ENCODE data around the gene HS6ST1. TPM values are rescaled to one million over a fixed set of nuclear protein-coding genes. Genes with fewer than 3 reads are reported as not detected.

The HS6ST1 gene
- total RNA-seq, 1 experiment from 2014 or later: 22.0 TPM

DNA sequence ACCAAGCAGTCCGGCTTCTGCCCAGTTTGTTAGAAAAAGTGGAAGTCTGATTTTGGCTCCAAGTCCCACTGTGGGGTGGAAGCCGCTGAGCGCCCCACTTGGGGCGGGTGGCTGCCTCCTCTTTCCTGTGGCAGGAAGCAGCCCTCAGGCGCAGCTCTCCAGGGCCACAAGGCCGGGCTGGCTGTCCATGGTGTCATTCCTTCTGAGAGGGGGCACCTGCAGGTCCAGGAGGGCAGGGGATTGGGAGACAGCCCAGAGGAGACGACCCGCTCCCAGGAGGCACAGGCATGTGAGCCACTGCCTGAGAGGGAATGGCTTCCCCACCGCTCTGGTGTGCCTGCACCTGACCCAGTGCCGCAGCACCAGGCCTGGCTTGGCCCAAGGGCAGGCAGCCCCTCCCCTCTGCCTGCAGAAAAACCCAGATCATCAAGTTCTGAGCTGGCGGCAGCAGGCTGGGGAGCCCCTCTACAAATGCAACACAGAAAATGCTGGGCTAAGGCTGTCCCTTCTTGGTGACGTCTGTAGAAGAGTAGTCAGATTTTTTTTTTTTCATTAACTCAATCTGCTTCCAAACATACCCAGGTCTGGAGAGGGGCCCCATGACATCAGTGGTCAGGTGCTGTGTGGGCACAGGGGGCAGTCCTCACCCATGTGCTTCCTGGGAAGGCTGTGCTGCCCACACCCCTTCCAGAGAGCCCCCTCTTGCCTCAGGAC lies 38.4 kb downstream of the HS6ST1 start:
- TF ChIP-seq REST (IDR thresholded peaks at IDR 0.05; ENCODE audit: insufficient read depth in 1 of 2, low read depth in 2 of 2, low read length in 1 of 2) (no peak), POLR2AphosphoS5 (IDR thresholded peaks at IDR 0.05; ENCODE audit: low read depth, low read length) (no peak), TCF7L2 (IDR thresholded peaks at IDR 0.05; ENCODE audit: low read depth, low read length) (no peak), SIN3A (IDR thresholded peaks at IDR 0.05; ENCODE audit: borderline replicate concordance, insufficient read depth, low read depth, low read length) (no peak)
- TF ChIP-seq, protein P1, sequence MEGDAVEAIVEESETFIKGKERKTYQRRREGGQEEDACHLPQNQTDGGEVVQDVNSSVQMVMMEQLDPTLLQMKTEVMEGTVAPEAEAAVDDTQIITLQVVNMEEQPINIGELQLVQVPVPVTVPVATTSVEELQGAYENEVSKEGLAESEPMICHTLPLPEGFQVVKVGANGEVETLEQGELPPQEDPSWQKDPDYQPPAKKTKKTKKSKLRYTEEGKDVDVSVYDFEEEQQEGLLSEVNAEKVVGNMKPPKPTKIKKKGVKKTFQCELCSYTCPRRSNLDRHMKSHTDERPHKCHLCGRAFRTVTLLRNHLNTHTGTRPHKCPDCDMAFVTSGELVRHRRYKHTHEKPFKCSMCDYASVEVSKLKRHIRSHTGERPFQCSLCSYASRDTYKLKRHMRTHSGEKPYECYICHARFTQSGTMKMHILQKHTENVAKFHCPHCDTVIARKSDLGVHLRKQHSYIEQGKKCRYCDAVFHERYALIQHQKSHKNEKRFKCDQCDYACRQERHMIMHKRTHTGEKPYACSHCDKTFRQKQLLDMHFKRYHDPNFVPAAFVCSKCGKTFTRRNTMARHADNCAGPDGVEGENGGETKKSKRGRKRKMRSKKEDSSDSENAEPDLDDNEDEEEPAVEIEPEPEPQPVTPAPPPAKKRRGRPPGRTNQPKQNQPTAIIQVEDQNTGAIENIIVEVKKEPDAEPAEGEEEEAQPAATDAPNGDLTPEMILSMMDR (IDR thresholded peaks at IDR 0.05): no peak
- H3K9me3 ChIP-seq (ENCODE audit: control insufficient read depth, insufficient read depth, low read depth, low read length): no peaks in the 10 kb centered on the region

GRCh38 chr2:128279786-128280157 lies 38.9 kb downstream of the HS6ST1 start:
- ChIA-PET CTCF (no interaction called here), POLR2A (no interaction called here)
- no peaks in the 10 kb centered on the region for H3K9me3 ChIP-seq (ENCODE audit: control insufficient read depth, insufficient read depth, low read depth, low read length)
- intact Hi-C loops (cut with micrococcal nuclease; ENCODE audit: unreplicated experiment): no loop called here
- no peaks in the 10 kb centered on the region for H3K27me3 ChIP-seq (ENCODE audit: control insufficient read depth, insufficient read depth, low read length)
- BruUV-seq (replicated peaks): no TSS peak
- DNase-seq (ENCODE audit: low read depth, low spot score): no peak
- no peak for TF ChIP-seq SIN3A (IDR thresholded peaks at IDR 0.05; ENCODE audit: borderline replicate concordance, insufficient read depth, low read depth, low read length)
- no peak for TF ChIP-seq REST (IDR thresholded peaks at IDR 0.05; ENCODE audit: insufficient read depth in 1 of 2, low read depth in 2 of 2, low read length in 1 of 2)
- no peak for TF ChIP-seq TCF7L2 (IDR thresholded peaks at IDR 0.05; ENCODE audit: low read depth, low read length)
- TF ChIP-seq POLR2AphosphoS5 (IDR thresholded peaks at IDR 0.05; ENCODE audit: low read depth, low read length): no peak
- TF ChIP-seq, protein P1 (IDR thresholded peaks at IDR 0.05): no peak
- H3K4me3 ChIP-seq (ENCODE audit: low read depth in 2 of 2, low read length in 2 of 2): no peak overlapping the region
- H3K4me1 ChIP-seq (ENCODE audit: control insufficient read depth, insufficient read depth, low read length): peaks cover 3% of the 10 kb centered on the region
- no peaks in the 10 kb centered on the region for H3K36me3 ChIP-seq (ENCODE audit: control insufficient read depth, insufficient read depth, low read length)
- no peak overlapping the region for H3K27ac ChIP-seq (ENCODE audit: low read length)
- no peak for ATAC-seq
- in situ Hi-C loops (cut with HindIII; ENCODE audit: low pct_unique_long_range_greater_than_20kb, low sequenced_read_pairs): no loop called here

More for the DNA sequence above, 38.4 kb downstream of the HS6ST1 start:
- H3K36me3 ChIP-seq (ENCODE audit: control insufficient read depth, insufficient read depth, low read length): no peaks in the 10 kb centered on the region
- H3K27me3 ChIP-seq (ENCODE audit: control insufficient read depth, insufficient read depth, low read length): no peaks in the 10 kb centered on the region
- H3K4me3 ChIP-seq (ENCODE audit: low read depth in 2 of 2, low read length in 2 of 2): no peak overlapping the region
- no peak for ATAC-seq
- ChIA-PET POLR2A (interaction anchor here (0.5 kb wide), 1 partner anchor 156 kb away, joined by 4 read pairs; no protein-coding TSS in a partner anchor), CTCF (no interaction called here)
- peaks cover 3% of the 10 kb centered on the region for H3K4me1 ChIP-seq (ENCODE audit: control insufficient read depth, insufficient read depth, low read length)
- in situ Hi-C loops (cut with HindIII; ENCODE audit: low pct_unique_long_range_greater_than_20kb, low sequenced_read_pairs): no loop called here
- no peak overlapping the region for H3K27ac ChIP-seq (ENCODE audit: low read length)
- no peak for DNase-seq (ENCODE audit: low read depth, low spot score)
- BruUV-seq (replicated peaks): no TSS peak
- intact Hi-C loops (cut with micrococcal nuclease; ENCODE audit: unreplicated experiment): no loop called here

All from Panc1 (cell line).